PC-9 (cell line): ENCODE results near the gene ARID5B. TPM values are rescaled to one million over a fixed set of nuclear protein-coding genes. Genes with fewer than 3 reads are reported as not detected.

Source experiments
- BruUV-seq: library from RNA; stranded (reverse); fragments of 400-500 nt; replicated peaks from 2 replicates; lab custom pipeline; 2021; lab: Mats Ljungman, UMichigan
- CTCF ChIA-PET: fragments of 300-600 bp; sonication (Branson Sonifier 250); formaldehyde crosslinking; loops from one replicate; lab custom pipeline; 2022; ENCODE audit warnings: antibody characterized with exemption; lab: Charles Lee
- POLR2A ChIA-PET: fragments of 300-600 bp; sonication (Branson Sonifier 250); formaldehyde crosslinking; loops from one replicate; lab custom pipeline; 2022; ENCODE audit warnings: antibody characterized with exemption; ENCODE audit not compliant: unreplicated experiment; lab: Charles Lee
- DNase-seq, 2 experiments: peaks; one replicate each; pipeline versions ENCODE4 v3.0.0 to v3.0.0-alpha.2; 2015 to 2022; ENCODE audit warnings: mixed read lengths in 1 of 2
- H2AFZ ChIP-seq: fragments of 200-600 bp; sonication (generic); 2 replicates; pipeline ENCODE4 v1.8.1; 2017; ENCODE audit warnings: antibody characterized with exemption
- H3F3A ChIP-seq: fragments of 200-600 bp; sonication (generic); 2 replicates; pipeline ENCODE4 v1.8.1; 2017; ENCODE audit warnings: antibody characterized with exemption, mild to moderate bottlenecking, low read depth; ENCODE audit not compliant: insufficient read depth
- H3K27ac ChIP-seq: fragments of 200-600 bp; sonication (generic); 2 replicates; pipeline ENCODE4 v1.6.1; 2016; ENCODE audit warnings: mixed run types
- H3K27me3 ChIP-seq: fragments of 200-600 bp; sonication (generic); 2 replicates; pipeline ENCODE4 v1.6.1; 2016; ENCODE audit warnings: low read depth, mixed run types; ENCODE audit not compliant: insufficient read depth
- H3K36me3 ChIP-seq: fragments of 200-600 bp; sonication (generic); 2 replicates; pipeline ENCODE4 v1.6.1; 2016; ENCODE audit warnings: low read depth, mixed run types
- H3K4me1 ChIP-seq: fragments of 200-600 bp; sonication (generic); replicated peaks from 2 replicates; pipeline ENCODE4 v1.6.1; 2016; ENCODE audit warnings: mixed run types; ENCODE audit not compliant: insufficient read depth
- H3K4me2 ChIP-seq: fragments of 200-600 bp; sonication (generic); 2 replicates; pipeline ENCODE4 v1.6.1; 2017; ENCODE audit warnings: mixed run types
- H3K4me3 ChIP-seq: fragments of 200-600 bp; sonication (generic); 2 replicates; pipeline ENCODE4 v1.6.1; 2016; ENCODE audit warnings: mixed run types
- H3K79me2 ChIP-seq: fragments of 200-600 bp; sonication (generic); 2 replicates; pipeline ENCODE4 v1.6.1; 2017; ENCODE audit warnings: low read depth, mixed run types
- H3K9me2 ChIP-seq: fragments of 200-600 bp; sonication (generic); 2 replicates; pipeline ENCODE4 v1.8.1; 2017; ENCODE audit warnings: mild to moderate bottlenecking; ENCODE audit not compliant: insufficient read depth
- H3K9me3 ChIP-seq: fragments of 200-600 bp; sonication (generic); 2 replicates; pipeline ENCODE4 v1.8.1; 2016; ENCODE audit warnings: low read depth; ENCODE audit not compliant: insufficient read depth
- H4K20me1 ChIP-seq: fragments of 200-600 bp; sonication (generic); 2 replicates; pipeline ENCODE4 v1.8.1; 2017; ENCODE audit not compliant: insufficient read depth
- CTCF ChIP-seq: fragments of 200-600 bp; sonication (generic); conservative IDR thresholded peaks from 2 replicates; pipeline ENCODE4 v1.6.1; 2017; ENCODE audit warnings: mixed run types, antibody characterized with exemption, mild to moderate bottlenecking, moderate library complexity
- EZH2 ChIP-seq: fragments of 200-600 bp; sonication (generic); IDR thresholded peaks from 2 replicates; pipeline ENCODE4 v1.8.0; 2017; ENCODE audit warnings: antibody characterized with exemption, low read depth
- intact Hi-C: fragments of 100-400 bp; cut with micrococcal nuclease; formaldehyde crosslinking; loops from one replicate; pipeline ENCODE4 v1.10.0; 2022; ENCODE audit not compliant: unreplicated experiment
- total RNA-seq: library from RNA; stranded (reverse); gene quantifications from 2 replicates; pipeline ENCODE4 v1.2.3, GENCODE V29; 2021

The ARID5B gene
- total RNA-seq, 1 experiment from 2014 or later, result 7.4 TPM

GRCh38 chr10:62034096-62034640 is 132.7 kb downstream of the ARID5B start:
- H2AFZ ChIP-seq, result no peak overlapping the region
- no peak for DNase-seq
- POLR2A ChIA-PET, result no interaction called here
- no peaks in the 10 kb centered on the region for H3K9me3 ChIP-seq
- BruUV-seq, result no TSS peak
- H3K79me2 ChIP-seq, result no peaks in the 10 kb centered on the region
- H3K36me3 ChIP-seq, result no peaks in the 10 kb centered on the region
- 0 out of 2 replicates have a peak, but pooled peaks cover 4% of the 10 kb centered on the region for H3F3A ChIP-seq
- H4K20me1 ChIP-seq, result no peaks in the 10 kb centered on the region
- H3K4me2 ChIP-seq, result no peak overlapping the region
- H3K27me3 ChIP-seq, result no peaks in the 10 kb centered on the region
- TF ChIP-seq CTCF, result no peak
- peaks cover 28% of the 10 kb centered on the region for H3K4me1 ChIP-seq
- H3K4me3 ChIP-seq, result no peak overlapping the region
- intact Hi-C loops, result loop anchor here (10.0 kb wide), 2 partner anchors 579 to 759 kb away; partner anchors contain the start of gene TMEM26
- CTCF ChIA-PET, result no interaction called here
- H3K9me2 ChIP-seq, result no peaks in the 10 kb centered on the region
- no peak overlapping the region for H3K27ac ChIP-seq

GRCh38 chr10:62036186-62037081 is 134.9 kb downstream of the ARID5B start:
- no peaks in the 10 kb centered on the region for H3K79me2 ChIP-seq
- intact Hi-C loops, result loop anchor here (1.0 to 10.0 kb wide), 9 partner anchors 41 to 1121 kb away; partner anchors contain the start of gene TMEM26
- peaks cover 31% of the 10 kb centered on the region for H3K4me1 ChIP-seq

GRCh38 chr10:62037166-62037831 is 135.8 kb downstream of the ARID5B start:
- intact Hi-C loops, result loop anchor here (1.0 to 10.0 kb wide), 9 partner anchors 40 to 1120 kb away; partner anchors contain the start of gene TMEM26

More at GRCh38 chr10:62036186-62037081, 134.9 kb downstream of the ARID5B start:
- Histone ChIP-seq H3K27me3 (no peaks in the 10 kb centered on the region), H3K9me3 (no peaks in the 10 kb centered on the region), H3K4me3 (no peak overlapping the region; the same call in 1 of the 2 replicates), H3K4me2 (peak overlapping the region; percentile 59), H2AFZ (no peak overlapping the region), H3K27ac (peak overlapping the region; percentile 57), H4K20me1 (no peaks in the 10 kb centered on the region), H3K36me3 (no peaks in the 10 kb centered on the region), H3K9me2 (no peaks in the 10 kb centered on the region), H3F3A (0 out of 2 replicates have a peak, but pooled peaks cover 4% of the 10 kb centered on the region)
- ChIA-PET POLR2A (interaction anchor here (0.5 to 0.7 kb wide), 2 partner anchors 348 to 1202 kb away, joined by 4 to 10 read pairs; no protein-coding TSS in a partner anchor), CTCF (interaction anchor here (0.5 kb wide), 1 partner anchor 24 kb away, joined by 3 read pairs; no protein-coding TSS in a partner anchor)
- no peak for TF ChIP-seq EZH2
- no peak for DNase-seq
- BruUV-seq, result no TSS peak

More at GRCh38 chr10:62037166-62037831, 135.8 kb downstream of the ARID5B start:
- CTCF ChIA-PET, result interaction anchor here (0.5 to 3.2 kb wide), 7 partner anchors 13 to 1221 kb away, joined by 3 to 23 read pairs (median 4); no protein-coding TSS in a partner anchor
- Histone ChIP-seq H3K4me2 (peak overlapping the region; percentile 59), H3K9me3 (no peaks in the 10 kb centered on the region), H3K36me3 (no peaks in the 10 kb centered on the region), H2AFZ (peak overlapping the region; percentile 24; the same call in 1 of the 2 replicates), H3K27me3 (no peaks in the 10 kb centered on the region), H3K27ac (peak overlapping the region; percentile 57), H3F3A (0 out of 2 replicates have a peak, but pooled peaks cover 4% of the 10 kb centered on the region), H3K9me2 (no peaks in the 10 kb centered on the region), H3K4me1 (peaks cover 31% of the 10 kb centered on the region), H3K4me3 (peak overlapping the region; percentile 31; the same call in 1 of the 2 replicates), H4K20me1 (no peaks in the 10 kb centered on the region), H3K79me2 (no peaks in the 10 kb centered on the region)
- no TSS peak for BruUV-seq
- TF ChIP-seq EZH2, result no peak
- TF ChIP-seq CTCF, result no peak
- DNase-seq, result peak; percentile 49 to 76
- POLR2A ChIA-PET, result interaction anchor here (0.5 to 0.6 kb wide), 2 partner anchors 579 to 1201 kb away, joined by 3 to 10 read pairs; no protein-coding TSS in a partner anchor
